ENCODE measurements around the gene ARL13B.

The ARL13B gene

GRCh38 chr3:94063496-94064119 lies 83.7 kb downstream of the ARL13B start:
- peaks cover 27% of the 10 kb centered on the region in 2 experiments for H3K4me1 ChIP-seq (ENCODE audit: control insufficient read depth in 1 of 2, insufficient read depth in 1 of 2, low read depth in 1 of 2, low read length in 1 of 2)
- H3K27me3 ChIP-seq = no peaks in the 10 kb centered on the region
- TF ChIP-seq CTCF (IDR thresholded peaks at IDR 0.05) = no peak
- peak overlapping the region; percentile 74 to 89 for H3K4me3 ChIP-seq (ENCODE audit: low read depth in 1 of 2, low read length in 1 of 2)
- H3K27ac ChIP-seq = peak overlapping the region; percentile 96
- H3K36me3 ChIP-seq = peaks cover 12% of the 10 kb centered on the region
- no peaks in the 10 kb centered on the region for H3K9me3 ChIP-seq

GRCh38 chr3:94064243-94064860 lies 84.4 kb downstream of the ARL13B start:
- H3K4me3 ChIP-seq (ENCODE audit: low read depth in 1 of 2, low read length in 1 of 2) = peak overlapping the region in 1 of 2 experiments; percentile 74
- peaks cover 12% of the 10 kb centered on the region for H3K36me3 ChIP-seq
- peaks cover 27% of the 10 kb centered on the region in 2 experiments for H3K4me1 ChIP-seq (ENCODE audit: control insufficient read depth in 1 of 2, insufficient read depth in 1 of 2, low read depth in 1 of 2, low read length in 1 of 2)
- TF ChIP-seq CTCF (IDR thresholded peaks at IDR 0.05) = no peak
- no peaks in the 10 kb centered on the region for H3K9me3 ChIP-seq
- H3K27me3 ChIP-seq = no peaks in the 10 kb centered on the region
- H3K27ac ChIP-seq = peak overlapping the region; percentile 96

GRCh38 chr3:94065122-94065521 lies 85.2 kb downstream of the ARL13B start:
- Histone ChIP-seq H3K9me3 (no peaks in the 10 kb centered on the region), H3K36me3 (peaks cover 12% of the 10 kb centered on the region), H3K4me3 (ENCODE audit: low read depth in 1 of 2, low read length in 1 of 2) (no peak overlapping the region), H3K27me3 (no peaks in the 10 kb centered on the region), H3K27ac (no peak overlapping the region), H3K4me1 (ENCODE audit: control insufficient read depth in 1 of 2, insufficient read depth in 1 of 2, low read depth in 1 of 2, low read length in 1 of 2) (peaks cover 27% of the 10 kb centered on the region in 2 experiments)
- no peak for TF ChIP-seq CTCF (IDR thresholded peaks at IDR 0.05)

- Histone ChIP-seq H3K9me3 (no peaks in the 10 kb centered on the region), H3K4me1 (ENCODE audit: control insufficient read depth in 1 of 2, insufficient read depth in 1 of 2, low read depth in 1 of 2, low read length in 1 of 2) (peaks cover 27% of the 10 kb centered on the region in 2 experiments), H3K36me3 (peaks cover 12% of the 10 kb centered on the region), H3K27me3 (no peaks in the 10 kb centered on the region), H3K27ac (no peak overlapping the region), H3K4me3 (ENCODE audit: low read depth in 1 of 2, low read length in 1 of 2) (no peak overlapping the region)
- TF ChIP-seq CTCF (IDR thresholded peaks at IDR 0.05) = no peak
These were observed 86.0 kb downstream of the ARL13B start for GRCh38 chr3:94065819-94066480.

- Histone ChIP-seq H3K36me3 (peaks cover 17% of the 10 kb centered on the region), H3K4me1 (ENCODE audit: control insufficient read depth in 1 of 2, insufficient read depth in 1 of 2, low read depth in 1 of 2, low read length in 1 of 2) (peaks cover 26 to 27% of the 10 kb centered on the region in 2 experiments), H3K27me3 (no peaks in the 10 kb centered on the region), H3K4me3 (ENCODE audit: low read depth in 1 of 2, low read length in 1 of 2) (no peak overlapping the region), H3K9me3 (no peaks in the 10 kb centered on the region), H3K27ac (no peak overlapping the region)
- no peak for TF ChIP-seq CTCF (IDR thresholded peaks at IDR 0.05)
These were observed 86.8 kb downstream of the ARL13B start for GRCh38 chr3:94066506-94067500.

All from neutrophil (primary cell).